WTC11 (cell line): ENCODE measurements around the gene HRNR.

Experiments
- ATF3 ChIP-seq: sonication (generic); formaldehyde crosslinking; conservative IDR thresholded peaks from 2 replicates; pipeline ENCODE4 v1.8.1; 2022; ENCODE audit warnings: mild to moderate bottlenecking, missing genetic modification reagents
- CTCF ChIP-seq: fragments of 200-600 bp; IDR thresholded peaks from 2 replicates; pipeline ENCODE4 v1.8.0; 2022; ENCODE audit warnings: antibody characterized with exemption

GRCh38 chr1:152247316-152247715 is 23.3 kb upstream of the HRNR start:
- TF ChIP-seq CTCF (no peak), ATF3 (CRISPR knock-in tag) (no peak)
